K562 (cell line): ENCODE results near the gene BANP. TPM values are rescaled to one million over a fixed set of nuclear protein-coding genes. Genes with fewer than 3 reads are reported as not detected.

Experiments
- ARID3B ChIP-seq: fragments of 250-450 bp; sonication (Bioruptor Pico); IDR thresholded peaks from 2 replicates; pipeline ENCODE4 v1.4.0; 2020; ENCODE audit warnings: borderline replicate concordance
- BDP1 ChIP-seq: IDR thresholded peaks from 3 replicates; pipeline ENCODE4 v1.6.1; 2011; ENCODE audit not compliant: insufficient read length, insufficient read depth
- DEAF1 ChIP-seq: fragments of 450-650 bp; formaldehyde crosslinking; IDR thresholded peaks from 2 replicates; pipeline ENCODE4 v1.4.0; 2020; ENCODE audit warnings: mild to moderate bottlenecking, moderate library complexity
- FOS ChIP-seq: IDR thresholded peaks from 3 replicates; pipeline ENCODE4 v1.6.1; 2011; ENCODE audit not compliant: insufficient read length; ENCODE audit errors: extremely low read depth
- NFATC3 ChIP-seq: fragments of 450-650 bp; IDR thresholded peaks from 2 replicates; pipeline ENCODE4 v1.6.1; 2017; ENCODE audit warnings: mild to moderate bottlenecking
- PCBP1 ChIP-seq: fragments of 200-400 bp; formaldehyde crosslinking; IDR thresholded peaks from 2 replicates; pipeline ENCODE4 v1.6.1; 2018; ENCODE audit warnings: mild to moderate bottlenecking, low read depth, low read length; ENCODE audit not compliant: poor library complexity, severe bottlenecking
- POLR2AphosphoS2 ChIP-seq: IDR thresholded peaks from 2 replicates; pipeline ENCODE4 v1.6.1; 2012; ENCODE audit warnings: low read length, improper control_type of control experiment
- RCOR1 ChIP-seq, 2 experiments: IDR thresholded peaks; 2 replicates each; pipeline ENCODE4 v1.6.1; 2012; ENCODE audit warnings: low read depth in 2 of 2, low read length in 2 of 2, borderline replicate concordance in 1 of 2, improper control_type of control experiment in 1 of 2
- RERE ChIP-seq: sonication (generic); formaldehyde crosslinking; IDR thresholded peaks from 2 replicates; pipeline ENCODE4 v1.8.0; 2023; ENCODE audit warnings: missing genetic modification reagents, mild to moderate bottlenecking, borderline replicate concordance
- SMAD1 ChIP-seq: fragments of 150-350 bp; IDR thresholded peaks from 2 replicates; pipeline ENCODE4 v1.6.1; 2014; ENCODE audit warnings: low read length, low read depth; ENCODE audit not compliant: partially characterized antibody
- SMARCB1 ChIP-seq: IDR thresholded peaks from 2 replicates; pipeline ENCODE4 v1.6.1; 2011; ENCODE audit warnings: improper control_type of control experiment, low read depth; ENCODE audit not compliant: insufficient read length
- SMARCE1 ChIP-seq: fragments of 450-650 bp; IDR thresholded peaks from 2 replicates; pipeline ENCODE4 v1.7.1; 2016; ENCODE audit warnings: mild to moderate bottlenecking
- YY1 ChIP-seq, 3 experiments: IDR thresholded peaks; 2 replicates each; pipeline ENCODE4 v1.6.1; 2011; ENCODE audit warnings: low read length in 2 of 3, mild to moderate bottlenecking in 2 of 3, moderate library complexity in 2 of 3, borderline replicate concordance in 1 of 3, control low read depth in 1 of 3, low read depth in 1 of 3; ENCODE audit not compliant: insufficient read depth in 3 of 3, insufficient replicate concordance in 2 of 3, control insufficient read depth in 1 of 3, insufficient read length in 1 of 3; ENCODE audit errors: extremely low read depth in 1 of 3
- ZBTB33 ChIP-seq: sonication (generic); formaldehyde crosslinking; IDR thresholded peaks from 2 replicates; pipeline ENCODE4 v1.8.1; 2023; ENCODE audit warnings: mild to moderate bottlenecking, missing genetic modification reagents
- polyA plus RNA-seq, 8 experiments: library from polyadenylated mRNA; depleted of rRNA in 4 of 8; stranded (reverse) in 5 of 8; unstranded in 3 of 8; fragments of >200 nt; fragmentation: Nextera tagmentation in 2 of 8; fragmentation: Illumina TruSeq in 1 of 8; extraction: Ambion mirVana in 2 of 8; extraction: Trizol in 1 of 8; gene quantifications; 2 replicates each; pipeline versions ENCODE4 v1.2.1 to v1.2.3, GENCODE V29; 2011 to 2014; ENCODE audit warnings: inconsistent platforms in 1 of 8, missing spikeins in 1 of 8
- total RNA-seq, 7 experiments: library from RNA; depleted of rRNA in 6 of 7; stranded (reverse); fragments of >200 nt in 6 of 7; fragmentation: Illumina TruSeq in 2 of 7; extraction: Trizol in 2 of 7; gene quantifications; 2 replicates each; pipeline versions ENCODE4 v1.2.1 to v1.2.3, GENCODE V29; 2011 to 2021; ENCODE audit warnings: low replicate concordance in 1 of 7

BANP gene
- total and polyA plus RNA-seq, 9 of the 15 experiments (the other 6 are each of a cell fraction or from before 2014, with no cell fraction given), result 4.6 to 22.1 (median 15.6) TPM

- TF ChIP-seq DEAF1 (no peak), SMARCE1 (peak; percentile 52; the same call in 1 of the 2 replicates), ARID3B (CRISPR knock-in tag) (no peak), SMARCB1 (no peak), ZBTB33 (no peak; the same call in 1 of the 2 replicates), NFATC3 (no peak), SMAD1 (no peak), FOS (no peak), YY1 (IDR thresholded peaks at IDR 0.05; ENCODE audit: borderline replicate concordance in 1 of 3, control insufficient read depth in 1 of 3, extremely low read depth in 1 of 3, insufficient read depth in 3 of 3, insufficient read length in 1 of 3, insufficient replicate concordance in 2 of 3, low read depth in 1 of 3, low read length in 2 of 3) (peak; percentile 46 to 89 (median 88)), RERE (CRISPR knock-in tag) (no peak), BDP1 (no peak), POLR2AphosphoS2 (no peak), RCOR1 (IDR thresholded peaks at IDR 0.05; ENCODE audit: borderline replicate concordance in 1 of 2, low read depth in 2 of 2, low read length in 2 of 2) (peak in 1 of 2 experiments; percentile 63; a peak in 1 of 4 replicates), PCBP1 (no peak)
Observed at GRCh38 chr16:87950765-87951551, at the start of gene BANP (continued).
